ENCODE data around the gene PRKCA. TPM values are rescaled to one million over a fixed set of nuclear protein-coding genes. Genes with fewer than 3 reads are reported as not detected.

PRKCA gene
- polyA plus RNA-seq, 2 of the 4 experiments (the other 2 are of a cell fraction): 28.8 to 65.0 TPM

- TF ChIP-seq MYC (IDR thresholded peaks at IDR 0.05; ENCODE audit: borderline replicate concordance, low read length) (peak; percentile 15; the same call in 1 of the 2 replicates), FOSL2 (IDR thresholded peaks at IDR 0.05) (peak; percentile 53; the same call in 1 of the 2 replicates), FOSL2 (CRISPR knock-in tag; IDR thresholded peaks at IDR 0.05) (peak; percentile 92), HOXB13 (CRISPR knock-in tag; IDR thresholded peaks at IDR 0.05; ENCODE audit: low read depth) (no peak; the same call in 1 of the 2 replicates), KDM1A (IDR thresholded peaks at IDR 0.05; ENCODE audit: low read depth) (peak; percentile 91; the same call in 1 of the 2 replicates), RNF2 (IDR thresholded peaks at IDR 0.05; ENCODE audit: borderline replicate concordance, low read depth) (no peak), EP300 (IDR thresholded peaks at IDR 0.05) (no peak), CEBPB (IDR thresholded peaks at IDR 0.05) (no peak), NR3C1 (IDR thresholded peaks at IDR 0.05) (no peak), RCOR1 (IDR thresholded peaks at IDR 0.05; ENCODE audit: low read depth, low read length) (peak; percentile 89; the same call in 1 of the 2 replicates), ESRRA (IDR thresholded peaks at IDR 0.05; ENCODE audit: borderline replicate concordance, low read length) (no peak), HES2 (IDR thresholded peaks at IDR 0.05) (no peak), NPAS2 (CRISPR knock-in tag; IDR thresholded peaks at IDR 0.05; ENCODE audit: borderline replicate concordance) (no peak), HDAC2 (IDR thresholded peaks at IDR 0.05) (peak; percentile 88), CBX2 (IDR thresholded peaks at IDR 0.05; ENCODE audit: borderline replicate concordance, low read depth) (no peak), POLR2A (IDR thresholded peaks at IDR 0.05; ENCODE audit: low read length) (no peak), RFX5 (IDR thresholded peaks at IDR 0.05) (no peak), HMGXB4 (CRISPR knock-in tag; IDR thresholded peaks at IDR 0.05; ENCODE audit: borderline replicate concordance) (no peak), NFE2L2 (conservative IDR thresholded peaks at IDR 0.05; ENCODE audit: low read length) (peak; percentile 97), ZSCAN20 (CRISPR knock-in tag; IDR thresholded peaks at IDR 0.05) (0 out of 2 replicates have a peak, but pooled peaks have one; percentile 75), EHMT2 (IDR thresholded peaks at IDR 0.05; ENCODE audit: low read depth) (no peak), USF2 (IDR thresholded peaks at IDR 0.05) (peak; percentile 19; the same call in 1 of the 2 replicates), HOXB5 (CRISPR knock-in tag; IDR thresholded peaks at IDR 0.05) (0 out of 2 replicates have a peak, but pooled peaks have one; percentile 61), SREBF2 (IDR thresholded peaks at IDR 0.05) (no peak), MAFK (IDR thresholded peaks at IDR 0.05; ENCODE audit: partially characterized antibody) (peak; percentile 100)
Measured at GRCh38 chr17:66507103-66507923, 204.9 kb downstream of the PRKCA start (continued).

- H3K27ac ChIP-seq: peak overlapping the region; percentile 87 to 90
- DNase-seq (ENCODE audit: low read depth in 1 of 2, low spot score in 1 of 2) (peak; percentile 43 to 48), FAIRE-seq (no peak), ATAC-seq (peak; percentile 21 to 39; a peak in 5 of 6 replicates)
- peak overlapping the region; percentile 79 for H3K4me2 ChIP-seq
- H3K4me1 ChIP-seq: peaks cover 78% of the 10 kb centered on the region
- ChIA-PET CTCF (interaction anchor here (0.6 to 2.1 kb wide), 13 partner anchors 14 to 1276 kb away, joined by 3 to 6 read pairs (median 3); no protein-coding TSS in a partner anchor), POLR2A (interaction anchor here (1.0 to 3.2 kb wide), 5 partner anchors 41 to 233 kb away, joined by 4 to 17 read pairs (median 5); partner anchors contain the start of gene PRKCA)
- 50% methylated on average over 10 of the region's 10 CpGs for WGBS (ENCODE audit: missing lambda C conversion rate)
- no peaks in the 10 kb centered on the region for H3K9me3 ChIP-seq
- peak overlapping the region; percentile 17; the same call in 1 of the 3 replicates for H3K4me3 ChIP-seq
- TF ChIP-seq NR3C1 (IDR thresholded peaks at IDR 0.05): no peak
- no peak for TF ChIP-seq HES2 (IDR thresholded peaks at IDR 0.05)
- TF ChIP-seq CHD4 (IDR thresholded peaks at IDR 0.05; ENCODE audit: borderline replicate concordance): no peak
- no peak for TF ChIP-seq PHF8 (IDR thresholded peaks at IDR 0.05; ENCODE audit: borderline replicate concordance, low read depth)
- TF ChIP-seq REST (IDR thresholded peaks at IDR 0.05): no peak
- TF ChIP-seq JUNB (IDR thresholded peaks at IDR 0.05): no peak
- 0 out of 2 replicates have a peak, but pooled peaks have one; percentile 20 for TF ChIP-seq FOSB (CRISPR knock-in tag; IDR thresholded peaks at IDR 0.05)
- 0 out of 2 replicates have a peak, but pooled peaks have one; percentile 52 for TF ChIP-seq HOXB13 (CRISPR knock-in tag; IDR thresholded peaks at IDR 0.05; ENCODE audit: low read depth)
Measured at GRCh38 chr17:66507982-66508760, 205.8 kb downstream of the PRKCA start.
